DOHH2 (cell line): Measurements from ENCODE around the gene HMGB1.

Experiments used
- EZH2phosphoT487 ChIP-seq: fragments of 200-600 bp; sonication (generic); IDR thresholded peaks from 2 replicates; pipeline ENCODE4 v1.6.1; 2017; ENCODE audit warnings: borderline replicate concordance, mild to moderate bottlenecking, antibody characterized with exemption, low read length, moderate library complexity, mixed read lengths
- TF ChIP-seq, protein P1 (sequence below): fragments of 200-600 bp; sonication (generic); IDR thresholded peaks from one replicate; pipeline ENCODE4 v1.5.1; 2014; ENCODE audit warnings: antibody characterized with exemption, mild to moderate bottlenecking, low read depth, low read length; ENCODE audit not compliant: poor library complexity, severe bottlenecking

GRCh38 chr13:30480292-30480950 is 14.7 kb upstream of the HMGB1 start:
- TF ChIP-seq, protein P1, sequence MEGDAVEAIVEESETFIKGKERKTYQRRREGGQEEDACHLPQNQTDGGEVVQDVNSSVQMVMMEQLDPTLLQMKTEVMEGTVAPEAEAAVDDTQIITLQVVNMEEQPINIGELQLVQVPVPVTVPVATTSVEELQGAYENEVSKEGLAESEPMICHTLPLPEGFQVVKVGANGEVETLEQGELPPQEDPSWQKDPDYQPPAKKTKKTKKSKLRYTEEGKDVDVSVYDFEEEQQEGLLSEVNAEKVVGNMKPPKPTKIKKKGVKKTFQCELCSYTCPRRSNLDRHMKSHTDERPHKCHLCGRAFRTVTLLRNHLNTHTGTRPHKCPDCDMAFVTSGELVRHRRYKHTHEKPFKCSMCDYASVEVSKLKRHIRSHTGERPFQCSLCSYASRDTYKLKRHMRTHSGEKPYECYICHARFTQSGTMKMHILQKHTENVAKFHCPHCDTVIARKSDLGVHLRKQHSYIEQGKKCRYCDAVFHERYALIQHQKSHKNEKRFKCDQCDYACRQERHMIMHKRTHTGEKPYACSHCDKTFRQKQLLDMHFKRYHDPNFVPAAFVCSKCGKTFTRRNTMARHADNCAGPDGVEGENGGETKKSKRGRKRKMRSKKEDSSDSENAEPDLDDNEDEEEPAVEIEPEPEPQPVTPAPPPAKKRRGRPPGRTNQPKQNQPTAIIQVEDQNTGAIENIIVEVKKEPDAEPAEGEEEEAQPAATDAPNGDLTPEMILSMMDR = no peak
- TF ChIP-seq EZH2phosphoT487 = no peak
